Stimulated activated CD4-positive, alpha-beta T cell treated with anti-CD3 and anti-CD28 coated beads, Interleukin-2, amount 100 ng/mL, for 48 hours (primary cell): ENCODE results near the gene SLC1A6.
"Not testable (repeated sequence)": the region's sequence is repeated elsewhere in the genome, so short reads cannot be mapped to it uniquely, and the experiment has no call there.

Source experiments
- DNase-seq, 2 donors: peaks; one replicate each; pipeline ENCODE4 v3.0.0-alpha.2; 2020

SLC1A6 gene

DNA sequence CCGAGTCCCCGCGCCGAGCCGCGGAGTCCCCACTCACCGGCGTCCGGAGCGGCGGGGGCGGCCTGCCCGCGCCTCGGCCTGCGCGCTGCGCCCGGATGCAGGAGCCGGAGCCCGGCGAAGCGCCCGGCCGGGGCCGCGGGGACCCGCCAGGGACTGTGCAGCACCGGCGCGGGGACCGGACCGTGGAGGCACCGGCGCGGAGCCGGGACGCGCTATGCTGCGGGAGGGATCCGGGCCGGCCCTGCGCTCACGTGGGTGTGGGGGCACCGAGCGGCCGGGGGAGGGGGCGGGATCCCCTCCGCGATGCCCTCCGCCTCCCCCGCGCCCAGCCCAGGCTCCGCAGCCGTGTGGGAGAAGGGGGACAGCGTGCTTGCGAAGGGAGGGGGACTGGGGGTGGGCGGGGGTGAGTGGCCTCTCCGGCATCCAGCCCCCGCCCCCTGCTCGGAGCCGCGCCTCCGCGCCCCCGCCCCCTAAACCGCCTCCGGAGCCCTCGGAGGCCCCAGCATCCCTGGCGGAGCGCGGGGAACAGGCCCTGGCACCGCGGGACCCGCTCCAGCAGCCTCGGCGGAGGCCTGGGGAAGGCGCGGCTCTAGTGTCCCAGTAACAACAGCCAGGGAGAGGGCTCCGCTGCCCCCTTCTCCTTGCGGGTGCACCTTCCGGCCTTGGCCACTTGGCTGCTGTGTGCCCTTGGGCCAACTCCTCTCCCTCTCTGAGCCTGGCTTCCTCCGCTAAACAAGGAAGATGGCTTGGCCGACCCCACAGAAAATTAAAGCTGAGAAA lies at the start of gene SLC1A6:
SLC1A6 (minus strand) TSS at position 389 of the 780 bp plus-strand sequence. CDS start 6,954 bp downstream, outside the sequence.
- no peak for DNase-seq

- DNase-seq, result no peak
Measured at GRCh38 chr19:15028490-15028889, 48.8 kb upstream of the SLC1A6 start.

DNA sequence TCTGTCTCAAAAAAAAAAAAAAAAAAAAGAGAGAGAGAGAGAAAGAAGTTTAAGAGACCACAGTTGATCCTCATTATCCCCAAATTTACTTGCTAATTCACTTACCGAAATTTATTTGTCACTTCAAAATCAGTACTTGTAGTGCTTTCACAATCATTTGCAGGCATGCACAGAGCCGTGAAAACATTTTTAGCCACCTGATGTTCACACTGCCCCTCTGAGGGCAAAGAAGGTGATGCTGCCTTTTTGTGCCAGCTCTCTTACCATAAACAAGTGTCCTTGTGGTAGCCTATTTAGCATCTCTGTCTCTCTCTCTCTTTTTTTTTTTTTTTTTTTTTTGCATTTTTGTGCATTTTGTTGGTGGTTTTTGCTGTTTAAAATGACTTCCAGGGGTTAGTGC lies 45.6 kb upstream of the SLC1A6 start:
- no peak for DNase-seq

DNA sequence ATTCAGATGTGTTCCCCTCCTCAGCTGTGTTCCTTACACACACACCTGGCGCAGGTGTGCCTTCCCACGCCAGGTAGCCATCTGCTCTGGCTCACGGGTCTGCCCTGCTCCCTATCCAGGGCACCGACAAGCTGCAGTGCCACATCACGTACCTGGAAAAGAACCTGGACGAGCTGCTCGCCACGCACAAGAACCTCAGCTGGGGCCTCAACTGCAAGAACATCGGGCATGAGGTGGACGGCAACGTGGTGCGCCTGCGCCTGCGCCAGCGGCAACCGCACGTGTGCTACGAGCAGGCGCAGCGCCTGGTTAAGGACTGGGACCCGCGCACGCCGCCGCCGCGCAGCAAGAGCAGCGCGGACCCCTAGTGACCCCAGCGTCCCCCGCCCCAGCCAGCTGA lies 43.1 kb upstream of the SLC1A6 start:
- no peak for DNase-seq

- no peak for DNase-seq
Measured at GRCh38 chr19:15021286-15022007, 41.8 kb upstream of the SLC1A6 start.

DNA sequence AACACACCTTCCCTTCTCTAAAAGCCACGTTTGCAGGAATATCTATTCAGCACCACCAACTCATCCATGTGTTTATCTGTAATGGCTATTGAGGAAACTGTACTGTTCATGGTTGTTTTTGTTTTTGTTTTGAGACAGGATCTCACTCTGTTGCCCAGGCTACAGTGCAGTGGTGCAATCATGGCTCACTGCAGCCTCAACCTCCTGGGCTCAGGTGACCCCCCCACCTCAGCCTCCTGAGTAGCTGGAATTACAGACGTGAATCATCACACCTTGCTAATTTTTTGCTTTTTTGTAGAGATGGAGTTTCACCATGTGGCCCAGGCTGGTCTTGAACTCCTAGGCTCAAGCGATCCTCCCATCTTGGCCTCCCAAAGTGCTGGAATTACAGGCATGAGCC lies 39.2 kb upstream of the SLC1A6 start:
- DNase-seq, result not testable (repeated sequence)

- no peak for DNase-seq
Measured at GRCh38 chr19:15015946-15016542, 36.4 kb upstream of the SLC1A6 start.

DNA sequence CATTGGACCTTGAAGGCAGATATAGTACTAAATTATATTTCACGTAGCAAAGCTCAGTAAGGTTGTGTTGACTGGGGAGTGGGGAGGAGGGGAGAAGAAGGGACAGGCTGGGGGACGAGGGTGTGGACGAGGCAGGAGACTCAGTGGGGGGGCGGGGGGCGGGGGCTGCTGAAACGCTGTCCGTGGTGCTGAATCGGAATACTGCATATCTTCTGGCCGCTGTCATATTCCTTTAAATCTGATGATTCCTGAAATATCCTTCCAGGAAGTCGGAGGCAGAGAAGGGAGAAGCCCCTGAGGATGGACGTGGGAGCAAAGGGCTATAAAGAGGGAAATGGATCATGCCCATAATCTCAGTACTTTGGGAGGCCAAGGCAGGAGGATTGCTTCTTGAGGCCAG lies 34.9 kb upstream of the SLC1A6 start:
- no peak for DNase-seq

- DNase-seq, result no peak
Measured at GRCh38 chr19:15010501-15011300, 31.0 kb upstream of the SLC1A6 start.

GRCh38 chr19:15008308-15008707 lies 28.6 kb upstream of the SLC1A6 start:
- no peak for DNase-seq

DNA sequence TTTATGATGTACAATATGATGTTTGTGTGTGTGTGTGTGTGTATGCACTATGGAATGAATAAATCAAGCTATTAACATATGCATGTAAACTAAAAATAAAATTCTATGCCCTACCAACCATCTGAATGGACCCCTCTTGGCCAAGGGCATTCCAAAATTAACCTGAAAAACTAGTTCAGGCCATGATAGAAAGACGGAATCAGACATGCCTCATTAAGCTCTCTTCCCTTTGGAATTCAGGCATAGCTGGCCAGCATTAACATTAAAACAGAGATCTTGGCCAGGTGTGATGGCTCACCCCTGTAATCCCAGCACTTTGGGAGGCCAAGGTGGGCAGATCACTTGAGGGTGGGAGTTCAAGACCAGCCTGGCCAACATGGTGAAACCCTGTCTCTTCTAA lies 18.3 kb upstream of the SLC1A6 start:
- DNase-seq, result no peak

DNA sequence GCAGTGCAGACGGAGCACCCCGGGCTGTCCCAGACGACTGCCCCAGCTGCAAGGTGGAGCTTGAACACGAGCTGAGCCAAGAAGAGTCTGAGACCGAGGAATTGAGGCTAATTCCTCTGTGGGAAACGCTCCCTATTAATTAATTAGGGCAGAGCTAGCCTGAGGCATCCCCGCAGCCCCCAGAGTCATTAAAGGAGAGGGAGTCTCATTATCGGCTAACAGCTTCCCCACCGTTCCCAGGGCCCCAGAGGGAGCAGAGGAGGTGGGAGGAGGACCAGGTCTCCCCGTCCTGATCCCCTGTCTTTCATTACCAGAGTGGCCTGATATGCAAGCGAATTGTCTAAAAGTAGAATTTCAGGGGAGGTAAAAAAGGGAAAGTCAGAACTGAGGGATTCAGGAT lies 13.1 kb upstream of the SLC1A6 start:
- no peak for DNase-seq

DNA sequence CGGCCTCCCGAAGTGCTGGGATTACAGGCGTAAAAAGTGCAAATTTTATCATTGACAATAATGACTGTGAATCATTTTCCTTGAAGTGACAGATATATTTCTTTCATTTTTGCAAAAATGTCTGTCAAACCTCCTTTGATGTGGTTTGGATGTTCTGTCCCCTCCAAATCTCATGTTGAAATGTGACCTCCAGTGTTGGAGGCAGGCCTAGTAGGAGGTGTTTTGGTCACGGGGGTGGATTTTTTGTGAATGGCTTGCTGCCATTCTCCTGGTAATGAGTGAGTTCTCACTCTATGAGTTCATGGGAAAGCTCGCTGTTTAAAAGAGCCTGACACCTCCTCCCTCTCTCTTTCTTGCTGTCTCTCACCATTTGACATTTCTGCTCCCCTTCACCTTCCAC lies 5.5 kb upstream of the SLC1A6 start:
- no peak for DNase-seq

DNA sequence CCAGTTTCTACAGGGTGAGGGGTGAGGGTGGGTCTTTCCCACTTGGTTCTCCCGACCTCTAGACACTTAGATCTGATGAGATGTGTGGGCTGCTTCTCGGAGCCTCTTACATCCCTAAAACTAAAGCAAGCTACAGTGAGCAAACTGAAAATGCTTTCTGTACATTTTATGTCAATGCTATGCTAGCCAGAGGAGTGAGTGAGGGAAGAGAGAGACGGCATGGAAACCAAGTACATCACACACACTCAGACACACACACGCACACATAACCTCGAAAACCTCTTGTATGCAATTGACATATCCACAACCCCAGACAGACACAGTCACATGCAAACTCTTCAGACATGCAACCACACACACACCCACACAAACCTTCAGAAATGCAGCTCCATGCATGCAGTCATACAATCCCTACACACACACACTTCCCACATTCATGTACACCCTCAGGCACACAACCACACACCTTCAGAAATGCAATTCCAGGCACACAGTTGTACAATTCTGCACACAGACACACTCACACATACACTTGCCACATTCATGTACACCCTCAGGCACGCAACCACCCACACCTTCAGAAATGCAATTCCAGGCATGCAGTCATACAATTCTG lies 1.4 kb downstream of the SLC1A6 start:
- DNase-seq, result no peak

DNA sequence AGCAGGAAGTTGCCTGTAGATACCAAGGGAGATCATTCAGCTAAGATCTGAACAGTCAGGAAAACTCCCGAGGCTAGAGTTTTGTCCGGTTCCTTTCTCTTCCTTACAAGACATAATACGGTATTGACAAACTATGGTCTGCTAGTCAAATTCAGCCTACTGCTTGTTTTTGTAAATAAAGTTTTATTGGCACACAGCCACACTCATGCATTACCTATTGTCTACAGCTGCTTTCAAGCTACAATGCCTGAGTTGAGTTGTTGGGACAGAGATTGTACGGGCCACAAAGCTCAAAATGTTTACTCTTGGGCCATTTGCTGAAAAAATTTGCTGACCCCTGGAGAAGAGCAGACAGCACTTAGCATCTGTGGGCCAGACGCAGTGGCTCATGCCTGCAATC lies 2.5 kb downstream of the SLC1A6 start:
- DNase-seq, result no peak

GRCh38 chr19:14974488-14974887 lies 5.2 kb downstream of the SLC1A6 start:
- DNase-seq, result no peak

- DNase-seq, result no peak
Measured at GRCh38 chr19:14972676-14973075, 7.0 kb downstream of the SLC1A6 start.

DNA sequence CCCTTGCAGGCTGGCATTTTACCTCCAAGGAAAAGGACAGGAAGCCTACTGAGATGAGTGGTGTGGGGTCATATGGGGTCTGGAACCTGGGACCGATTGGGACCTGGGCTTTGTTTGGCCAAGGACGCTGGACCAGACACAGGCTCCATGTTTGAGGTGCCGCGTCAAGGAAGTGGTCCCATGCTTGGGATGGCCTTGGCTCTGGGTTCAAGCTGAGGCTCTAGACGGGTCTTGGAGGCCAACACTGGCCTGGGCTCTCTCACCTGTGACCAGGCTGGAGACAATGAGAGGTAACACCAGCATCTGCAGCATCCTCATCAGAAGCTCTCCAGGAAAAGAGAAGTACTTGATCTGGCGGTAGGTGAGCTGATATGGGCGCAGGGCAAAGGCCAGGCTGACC lies 8.2 kb downstream of the SLC1A6 start:
- no peak for DNase-seq

GRCh38 chr19:14968247-14968646 lies 11.4 kb downstream of the SLC1A6 start:
- DNase-seq, result no peak

GRCh38 chr19:14961956-14962685 lies 17.5 kb downstream of the SLC1A6 start:
- no peak for DNase-seq

GRCh38 chr19:14959263-14959662 lies 20.4 kb downstream of the SLC1A6 start:
- DNase-seq, result no peak

DNA sequence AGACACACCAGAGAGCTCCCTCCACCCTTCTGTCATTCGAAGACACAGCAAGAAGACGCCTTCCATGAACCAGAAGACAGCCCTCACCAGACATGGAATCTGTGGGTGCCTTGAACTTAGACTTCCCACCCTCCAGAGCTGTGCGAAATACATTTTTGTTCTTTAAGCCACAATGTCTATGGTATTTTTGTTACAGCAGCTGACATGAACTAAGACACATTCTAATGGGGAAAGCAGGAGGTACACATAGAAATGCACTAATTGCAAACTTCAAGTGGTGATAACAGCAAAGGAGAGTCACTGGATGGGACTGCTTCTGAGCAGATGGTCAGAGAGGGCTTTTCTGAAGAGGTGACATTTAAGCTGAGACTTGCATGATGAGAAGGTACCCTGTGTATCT lies 22.2 kb downstream of the SLC1A6 start:
- DNase-seq, result no peak
